ENCODE data around the gene MTO1.
"Not testable (repeated sequence)": the region's sequence is repeated elsewhere in the genome, so short reads cannot be mapped to it uniquely, and the experiment has no call there.

The MTO1 gene

DNA sequence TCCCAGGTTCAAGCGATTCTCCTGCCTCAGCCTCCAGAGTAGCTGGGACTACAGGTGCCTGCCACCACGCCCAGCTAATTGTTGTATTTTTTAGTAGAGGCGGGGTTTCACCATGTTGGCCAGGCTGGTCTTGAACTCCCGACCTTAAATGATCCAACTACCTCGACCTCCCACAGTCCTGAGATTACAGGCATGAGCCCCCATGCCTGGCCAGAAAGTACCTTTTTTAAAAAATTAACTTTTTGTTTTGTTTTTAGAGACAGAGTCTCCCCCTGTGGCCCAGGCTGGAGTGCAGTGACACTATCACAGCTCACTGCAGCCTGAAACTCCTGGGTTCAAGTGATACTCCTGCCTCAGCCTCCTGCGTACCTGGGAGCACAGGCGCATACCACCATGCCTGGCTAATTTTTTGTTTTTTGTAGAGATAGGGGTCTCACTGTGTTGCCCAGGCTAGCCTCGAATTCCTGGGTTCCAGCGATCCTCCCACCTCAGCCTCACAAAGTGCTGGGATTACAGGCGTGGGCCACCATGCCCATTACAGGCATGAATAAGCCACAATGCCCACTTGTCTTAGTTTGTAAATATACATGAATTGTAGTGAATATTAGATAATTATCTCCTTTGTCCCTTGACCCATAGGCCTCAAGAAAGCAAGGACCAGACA is 76.7 kb downstream of the MTO1 start:
- Mint-ChIP-seq H3K4me3 (no peak overlapping the region), H3K27me3 (no peaks in the 10 kb centered on the region), H3K4me1 (no peaks in the 10 kb centered on the region), H3K9me3 (no peaks in the 10 kb centered on the region), H3K27ac (no peak overlapping the region), H3K36me3 (no peaks in the 10 kb centered on the region)

DNA sequence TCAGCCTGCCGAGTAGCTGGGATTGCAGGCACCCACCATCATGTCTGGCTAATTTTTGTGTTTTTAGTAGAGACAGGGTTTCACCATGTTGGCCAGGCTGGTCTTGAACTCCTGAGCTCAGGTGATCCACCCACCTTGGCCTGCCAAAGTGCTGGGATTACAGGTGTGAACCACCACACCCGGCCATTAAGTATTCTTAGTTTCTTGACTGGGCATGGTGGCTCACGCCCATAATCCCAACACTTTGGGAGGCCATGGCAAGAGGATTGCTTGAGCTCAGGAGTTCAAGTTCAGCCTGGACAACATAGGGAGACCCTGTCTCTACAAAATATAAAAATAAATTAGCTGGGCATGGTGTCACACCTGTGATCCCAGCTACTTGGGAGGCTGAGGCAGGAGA is 80.9 kb downstream of the MTO1 start:
- H3K9me3 Mint-ChIP-seq, H3K36me3 Mint-ChIP-seq, H3K27me3 Mint-ChIP-seq, H3K27ac Mint-ChIP-seq, H3K4me1 Mint-ChIP-seq, H3K4me3 Mint-ChIP-seq: not testable (repeated sequence)

DNA sequence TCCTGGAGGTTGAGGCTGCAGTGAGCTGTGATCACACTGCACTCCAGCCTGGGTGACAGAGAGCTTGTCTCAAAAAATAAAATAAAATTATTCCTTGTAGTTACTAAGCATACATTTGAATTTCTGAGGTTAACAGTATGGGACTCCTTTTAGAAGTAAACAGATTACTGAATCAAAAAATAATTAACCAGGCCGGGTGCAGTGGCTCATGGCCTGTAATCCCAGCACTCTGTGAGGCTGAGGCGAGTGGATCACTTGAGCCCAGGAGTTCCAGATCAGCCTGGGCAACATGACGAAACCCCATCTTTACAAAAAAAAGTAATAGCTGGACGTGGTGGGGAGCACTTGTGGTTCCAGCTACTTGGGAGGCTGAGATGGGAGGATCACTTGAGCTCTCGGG is 81.4 kb downstream of the MTO1 start:
- Mint-ChIP-seq H3K36me3 (no peaks in the 10 kb centered on the region), H3K4me1 (no peaks in the 10 kb centered on the region), H3K4me3 (no peak overlapping the region), H3K27ac (no peak overlapping the region), H3K27me3 (no peaks in the 10 kb centered on the region), H3K9me3 (no peaks in the 10 kb centered on the region)

DNA sequence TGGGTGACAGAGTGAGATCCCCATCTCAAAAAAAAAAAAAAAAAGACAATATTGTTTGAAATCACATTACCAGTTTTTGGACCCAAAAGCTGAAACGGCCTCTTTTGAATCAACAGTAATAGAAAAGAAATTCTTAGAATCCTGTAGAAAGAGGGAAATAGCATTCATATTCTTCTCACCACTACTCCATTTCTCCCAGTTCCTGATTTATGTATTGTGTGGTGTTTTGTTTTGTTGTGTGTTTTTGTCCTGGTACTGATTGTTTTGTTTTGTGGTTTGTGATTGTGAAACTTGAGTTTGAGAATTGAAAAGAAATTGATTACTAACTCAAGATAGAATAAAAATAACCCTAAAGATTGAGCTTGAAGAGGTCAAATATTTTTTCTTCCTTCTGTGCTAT is 85.5 kb downstream of the MTO1 start:
- H3K9me3 Mint-ChIP-seq, result no peaks in the 10 kb centered on the region
- H3K4me3 Mint-ChIP-seq, result no peak overlapping the region
- no peak overlapping the region for H3K27ac Mint-ChIP-seq
- no peaks in the 10 kb centered on the region for H3K36me3 Mint-ChIP-seq
- no peaks in the 10 kb centered on the region for H3K4me1 Mint-ChIP-seq
- H3K27me3 Mint-ChIP-seq, result no peaks in the 10 kb centered on the region

DNA sequence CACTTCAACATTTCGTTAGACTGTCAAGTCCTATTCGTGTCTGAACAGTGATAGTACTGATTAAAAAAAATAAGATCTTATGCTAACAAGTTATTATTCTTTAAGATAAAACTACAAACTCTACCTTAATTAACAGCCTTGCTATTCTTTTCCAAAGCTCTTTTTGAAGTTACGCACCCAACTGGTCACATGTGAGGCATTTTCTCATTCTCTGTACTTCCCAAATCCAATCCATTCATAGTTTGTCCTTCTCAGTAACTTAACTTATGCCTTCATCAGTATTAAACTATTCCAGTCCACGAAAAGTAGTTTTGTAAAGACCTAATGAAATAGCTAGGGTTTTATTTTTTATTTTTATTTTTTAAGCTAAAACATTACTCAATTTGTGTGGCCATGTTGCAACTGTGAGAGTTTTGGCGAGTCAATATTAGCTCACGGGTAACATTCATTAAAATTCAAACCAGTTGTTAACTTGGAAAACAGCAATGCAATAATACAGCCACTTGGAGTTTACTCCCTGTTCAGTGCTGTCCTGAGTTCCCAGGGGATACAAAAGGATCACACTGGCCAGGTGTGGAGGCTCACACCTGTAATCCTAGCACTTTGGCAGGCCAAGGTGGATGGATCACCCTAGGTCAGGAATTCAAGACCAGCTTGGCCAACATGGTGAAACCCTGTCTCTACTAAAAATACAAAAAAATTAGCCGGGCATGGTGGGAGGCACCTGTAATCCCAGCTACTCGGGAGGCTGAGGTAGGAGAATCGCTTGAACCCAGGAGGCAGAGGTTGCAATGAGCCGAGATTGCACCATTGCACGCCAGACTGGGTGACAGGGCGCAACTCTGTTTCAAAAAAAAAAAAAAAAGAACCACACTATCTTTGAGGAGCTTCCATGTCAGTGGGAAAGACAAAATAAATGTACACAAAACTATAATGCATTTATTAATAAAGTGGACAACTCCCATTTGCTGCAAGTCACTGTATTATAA is 87.2 kb downstream of the MTO1 start:
- Mint-ChIP-seq H3K9me3 (no peaks in the 10 kb centered on the region), H3K27me3 (no peaks in the 10 kb centered on the region), H3K4me3 (no peak overlapping the region), H3K36me3 (no peaks in the 10 kb centered on the region), H3K4me1 (no peaks in the 10 kb centered on the region), H3K27ac (no peak overlapping the region)

DNA sequence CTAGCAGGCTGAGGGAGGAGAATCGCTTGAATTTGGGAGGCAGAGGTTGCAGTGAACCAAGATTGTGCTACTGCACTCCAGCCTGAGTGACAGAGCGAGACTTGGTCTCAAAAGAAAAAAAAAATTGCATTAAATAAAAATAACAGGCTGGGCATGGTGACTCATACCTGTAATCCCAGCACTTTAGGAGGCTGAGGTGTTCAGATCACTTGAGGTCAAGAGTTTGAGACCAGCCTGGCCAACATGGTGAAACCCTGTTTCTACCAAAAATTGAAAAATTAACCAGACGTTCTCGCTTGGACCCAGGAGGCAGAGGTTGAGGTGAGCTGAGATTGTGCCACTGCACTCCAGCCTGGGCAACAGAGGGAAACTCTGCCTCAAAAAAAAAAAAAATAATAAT is 89.6 kb downstream of the MTO1 start:
- H3K4me3 Mint-ChIP-seq, H3K27me3 Mint-ChIP-seq, H3K9me3 Mint-ChIP-seq, H3K27ac Mint-ChIP-seq, H3K4me1 Mint-ChIP-seq, H3K36me3 Mint-ChIP-seq: not testable (repeated sequence)

DNA sequence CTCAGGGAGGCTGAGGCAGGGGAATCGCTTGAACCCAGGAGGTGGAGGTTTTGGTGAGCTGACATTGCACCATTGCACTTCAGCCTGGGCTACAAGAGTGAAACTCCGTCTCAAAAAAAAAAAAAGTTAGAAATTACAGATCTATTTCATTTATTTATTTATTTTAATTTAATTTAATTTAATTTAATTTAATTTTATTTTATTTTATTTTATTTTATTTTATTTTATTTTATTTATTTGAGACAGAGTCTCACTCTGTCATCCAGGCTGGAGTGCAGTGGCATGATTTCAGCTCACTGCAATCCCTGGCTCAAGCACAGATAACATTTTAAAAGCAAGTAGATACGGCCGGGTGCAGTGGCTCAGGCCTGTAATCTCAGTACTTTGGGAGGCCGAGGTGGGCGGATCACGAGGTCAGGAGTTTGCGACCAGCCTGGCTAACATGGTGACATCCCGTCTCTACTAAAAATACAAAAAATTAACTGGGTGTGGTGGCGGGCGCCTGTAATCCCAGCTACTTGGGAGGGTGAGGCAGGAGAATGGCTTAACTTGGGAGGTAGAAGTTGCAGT is 93.9 kb downstream of the MTO1 start:
- not testable (repeated sequence) for H3K4me1 Mint-ChIP-seq, H3K27ac Mint-ChIP-seq, H3K36me3 Mint-ChIP-seq, H3K27me3 Mint-ChIP-seq, H3K9me3 Mint-ChIP-seq, H3K4me3 Mint-ChIP-seq

DNA sequence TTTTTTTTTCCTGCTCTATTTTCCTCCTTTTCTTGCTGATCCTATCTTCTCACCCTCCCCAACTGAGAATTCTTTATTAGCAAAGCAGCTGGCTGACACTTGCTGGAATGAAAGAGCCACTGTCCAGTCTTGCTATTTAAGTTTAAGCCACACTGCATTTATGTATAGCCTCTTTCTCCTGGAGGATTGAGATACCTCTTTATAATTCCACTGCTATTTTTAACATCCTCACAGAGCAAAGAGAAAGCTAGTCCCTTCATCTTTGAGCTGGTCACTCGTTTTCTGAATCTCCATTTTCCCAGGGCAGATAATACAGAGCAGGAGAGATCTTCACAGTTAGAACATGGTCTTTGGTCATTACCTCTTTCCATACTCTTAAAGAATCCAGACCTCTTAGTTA is 95.3 kb downstream of the MTO1 start:
- no peak overlapping the region for H3K27ac Mint-ChIP-seq
- H3K27me3 Mint-ChIP-seq, result no peaks in the 10 kb centered on the region
- H3K4me1 Mint-ChIP-seq, result peaks cover 8% of the 10 kb centered on the region
- no peaks in the 10 kb centered on the region for H3K9me3 Mint-ChIP-seq
- no peak overlapping the region for H3K4me3 Mint-ChIP-seq
- H3K36me3 Mint-ChIP-seq, result no peaks in the 10 kb centered on the region

Measured in activated naive CD4-positive, alpha-beta T cell treated with anti-CD3 and anti-CD28 coated beads, Interleukin-2, amount 50 U/mL, for 24 hours (primary cell).